Testis (tissue), 3 donors: ENCODE data around the gene ASB13. TPM values are rescaled to one million over a fixed set of nuclear protein-coding genes. Genes with fewer than 3 reads are reported as not detected.

Experiments used
- DNase-seq: peaks from one replicate; pipeline ENCODE4 v3.0.0-alpha.2; 2019
- H3K27ac ChIP-seq, 2 donors: fragments of 200-600 bp; sonication (generic); one replicate each; pipeline ENCODE4 v1.5.1; 2019
- H3K27me3 ChIP-seq: fragments of 200-600 bp; sonication (generic); one replicate; pipeline ENCODE4 v1.5.1; 2019
- H3K36me3 ChIP-seq: fragments of 200-600 bp; sonication (generic); one replicate; pipeline ENCODE4 v1.5.1; 2017; ENCODE audit warnings: low read depth; ENCODE audit errors: missing control alignments
- H3K4me1 ChIP-seq: fragments of 200-600 bp; sonication (generic); one replicate; pipeline ENCODE4 v1.5.1; 2019
- H3K4me3 ChIP-seq, 2 donors: fragments of 200-600 bp; sonication (generic); one replicate each; pipeline ENCODE4 v1.5.1; 2017 to 2019
- H3K9me3 ChIP-seq: fragments of 200-600 bp; sonication (generic); one replicate; pipeline ENCODE4 v1.5.1; 2017
- CTCF ChIP-seq, 3 experiments: fragments of 450-650 bp in 2 of 3; fragments of 200-600 bp in 1 of 3; sonication (generic) in 1 of 3; IDR thresholded peaks; one replicate each; pipeline ENCODE4 v1.5.1; 2016 to 2019; ENCODE audit warnings: antibody characterized with exemption in 3 of 3, mild to moderate bottlenecking in 2 of 3, moderate library complexity in 1 of 3
- POLR2A ChIP-seq: fragments of 450-650 bp; IDR thresholded peaks from one replicate; pipeline ENCODE4 v1.6.1; 2017; ENCODE audit warnings: antibody characterized with exemption, mild to moderate bottlenecking, moderate library complexity
- WGBS, 2 donors: methylation state at CpG; one replicate each; pipeline ENCODE4 v1.1.5; 2018; 5-methylcytosine and 5-hydroxymethylcytosine counted together
- intact Hi-C: fragments of 100-400 bp; cut with DNase I; formaldehyde crosslinking; loops from one replicate; pipeline ENCODE4 v1.15.1; 2023; ENCODE audit warnings: low total_unique reads
- polyA plus RNA-seq: library from polyadenylated mRNA; stranded (reverse); fragments of 350-450 nt; fragmentation: Illumina TruSeq; extraction: RNeasy Lipid Tissue Mini Kit (QIAGEN cat#74804); gene quantifications from one replicate; pipeline ENCODE4 v1.2.3, GENCODE V29; 2014; ENCODE audit warnings: low read depth, low replicate concordance; ENCODE audit not compliant: insufficient read depth
- total RNA-seq, 2 donors: library from RNA; depleted of rRNA; stranded (reverse); fragments of >200 nt; gene quantifications; one replicate each; pipeline ENCODE4 v1.2.3, GENCODE V29; 2016

Gene ASB13
- total and polyA plus RNA-seq, 3 donors from 2014 or later: 9.4 to 14.1 (median 12.3) TPM

GRCh38 chr10:5608608-5609220 lies 57.7 kb downstream of the ASB13 start:
- H3K9me3 ChIP-seq: no peaks in the 10 kb centered on the region
- H3K36me3 ChIP-seq: no peaks in the 10 kb centered on the region
- WGBS, 2 donors: 74 to 87% methylated on average over 12 of the region's 12 CpGs
- TF ChIP-seq CTCF (IDR thresholded peaks at IDR 0.05) (no peak), POLR2A (no peak)
- intact Hi-C loops: no loop called here
- no peak overlapping the region for H3K4me3 ChIP-seq
- H3K27me3 ChIP-seq: no peaks in the 10 kb centered on the region
- no peaks in the 10 kb centered on the region for H3K4me1 ChIP-seq
- H3K27ac ChIP-seq: no peak overlapping the region
- DNase-seq: no peak

GRCh38 chr10:5607594-5607993 lies 58.8 kb downstream of the ASB13 start:
- H3K36me3 ChIP-seq: no peaks in the 10 kb centered on the region
- no peak for TF ChIP-seq CTCF (IDR thresholded peaks at IDR 0.05)
- TF ChIP-seq POLR2A: no peak
- intact Hi-C loops: no loop called here
- no peak for DNase-seq
- no peaks in the 10 kb centered on the region for H3K9me3 ChIP-seq
- WGBS, 2 donors: 98 to 99% methylated on average over 7 of the region's 7 CpGs
- H3K4me3 ChIP-seq: no peak overlapping the region
- no peak overlapping the region for H3K27ac ChIP-seq
- no peaks in the 10 kb centered on the region for H3K4me1 ChIP-seq
- no peaks in the 10 kb centered on the region for H3K27me3 ChIP-seq

DNA sequence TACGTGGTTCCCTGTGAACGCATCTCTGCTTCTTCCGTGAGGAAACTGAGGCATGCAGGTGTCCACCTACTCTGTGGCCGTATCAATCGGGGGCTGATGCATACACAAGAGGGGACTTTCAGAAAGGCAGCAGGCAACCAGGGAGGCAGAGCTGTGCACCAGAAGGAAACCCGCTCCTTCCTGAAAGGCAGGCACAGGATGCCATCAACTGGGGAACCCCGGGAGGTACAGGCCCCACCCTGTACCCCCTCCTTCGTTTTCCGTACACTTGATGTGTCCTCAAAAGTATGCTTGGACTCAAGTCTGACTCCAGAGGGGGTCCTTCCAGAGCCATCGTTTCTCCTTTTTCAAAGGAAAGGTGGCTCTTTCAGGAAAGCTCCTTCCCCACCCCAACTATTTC lies 59.5 kb downstream of the ASB13 start:
- H3K4me3 ChIP-seq: no peak overlapping the region
- no peak overlapping the region for H3K27ac ChIP-seq
- H3K4me1 ChIP-seq: no peaks in the 10 kb centered on the region
- H3K9me3 ChIP-seq: no peaks in the 10 kb centered on the region
- DNase-seq: no peak
- WGBS, 2 donors: 76 to 91% methylated on average over 9 to 10 of the region's 10 CpGs
- TF ChIP-seq CTCF (IDR thresholded peaks at IDR 0.05) (no peak), POLR2A (no peak)
- H3K27me3 ChIP-seq: no peaks in the 10 kb centered on the region
- H3K36me3 ChIP-seq: no peaks in the 10 kb centered on the region
- intact Hi-C loops: no loop called here

DNA sequence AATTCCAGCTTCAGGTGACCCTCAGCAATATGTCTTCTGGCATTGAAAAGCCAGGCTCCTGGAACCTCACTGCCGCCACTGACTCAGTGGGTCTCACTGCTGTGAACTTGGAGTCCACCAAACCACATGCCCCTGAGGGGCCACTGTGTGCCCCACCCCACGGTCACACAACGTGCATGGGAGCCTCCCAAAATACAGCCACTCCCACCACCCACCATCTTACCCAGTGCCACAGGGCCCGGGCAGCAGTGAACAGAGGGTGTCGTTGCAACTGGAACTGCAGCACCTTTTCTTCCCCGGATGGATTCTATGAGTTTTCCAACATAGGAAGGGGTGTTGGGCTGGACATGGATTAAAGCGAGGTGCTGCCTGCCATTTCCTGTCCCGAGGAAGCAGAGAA lies 60.1 kb downstream of the ASB13 start:
- no peak for TF ChIP-seq CTCF (IDR thresholded peaks at IDR 0.05)
- no peak for TF ChIP-seq POLR2A
- WGBS, 2 donors: 87 to 93% methylated on average over 5 to 8 of the region's 8 CpGs
- Histone ChIP-seq H3K27me3 (no peaks in the 10 kb centered on the region), H3K4me1 (no peaks in the 10 kb centered on the region), H3K4me3 (no peak overlapping the region), H3K36me3 (no peaks in the 10 kb centered on the region), H3K27ac (no peak overlapping the region), H3K9me3 (no peaks in the 10 kb centered on the region)
- intact Hi-C loops: no loop called here
- DNase-seq: no peak

DNA sequence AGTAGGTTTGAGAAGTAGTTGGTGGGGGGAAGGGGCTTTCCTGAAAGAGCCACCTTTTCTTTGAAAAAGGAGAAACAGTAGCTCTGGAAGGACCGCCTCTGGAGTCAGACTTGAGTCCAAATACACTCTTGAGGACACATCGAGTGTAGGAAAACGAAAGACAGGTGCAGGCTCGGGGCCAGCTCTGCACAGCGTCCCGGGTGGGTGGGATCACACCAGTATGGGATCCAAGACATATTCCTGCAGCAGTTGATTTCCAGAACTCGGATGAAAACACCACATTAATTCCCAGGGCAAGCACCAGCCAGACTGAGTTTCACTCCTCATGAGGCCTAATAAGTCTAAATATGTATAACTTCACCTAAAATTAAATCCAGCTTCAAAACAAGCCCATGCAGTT lies 61.4 kb downstream of the ASB13 start:
- H3K27ac ChIP-seq: no peak overlapping the region
- H3K9me3 ChIP-seq: no peaks in the 10 kb centered on the region
- no peaks in the 10 kb centered on the region for H3K4me1 ChIP-seq
- 76 to 87% methylated on average over 7 of the region's 7 CpGs for WGBS, 2 donors
- no peaks in the 10 kb centered on the region for H3K27me3 ChIP-seq
- no peak overlapping the region for H3K4me3 ChIP-seq
- intact Hi-C loops: no loop called here
- no peaks in the 10 kb centered on the region for H3K36me3 ChIP-seq
- TF ChIP-seq CTCF (IDR thresholded peaks at IDR 0.05) (no peak), POLR2A (no peak)
- DNase-seq: no peak
